Measurements from ENCODE around the gene ITGA1.
A peak's percentile ranks its signal among the peaks of the same experiment; 100 is the strongest.

The ITGA1 gene

GRCh38 chr5:52895572-52896413 lies 108.1 kb downstream of the ITGA1 start:
- DNase-seq (ENCODE audit: low read depth, low spot score): no peak

DNA sequence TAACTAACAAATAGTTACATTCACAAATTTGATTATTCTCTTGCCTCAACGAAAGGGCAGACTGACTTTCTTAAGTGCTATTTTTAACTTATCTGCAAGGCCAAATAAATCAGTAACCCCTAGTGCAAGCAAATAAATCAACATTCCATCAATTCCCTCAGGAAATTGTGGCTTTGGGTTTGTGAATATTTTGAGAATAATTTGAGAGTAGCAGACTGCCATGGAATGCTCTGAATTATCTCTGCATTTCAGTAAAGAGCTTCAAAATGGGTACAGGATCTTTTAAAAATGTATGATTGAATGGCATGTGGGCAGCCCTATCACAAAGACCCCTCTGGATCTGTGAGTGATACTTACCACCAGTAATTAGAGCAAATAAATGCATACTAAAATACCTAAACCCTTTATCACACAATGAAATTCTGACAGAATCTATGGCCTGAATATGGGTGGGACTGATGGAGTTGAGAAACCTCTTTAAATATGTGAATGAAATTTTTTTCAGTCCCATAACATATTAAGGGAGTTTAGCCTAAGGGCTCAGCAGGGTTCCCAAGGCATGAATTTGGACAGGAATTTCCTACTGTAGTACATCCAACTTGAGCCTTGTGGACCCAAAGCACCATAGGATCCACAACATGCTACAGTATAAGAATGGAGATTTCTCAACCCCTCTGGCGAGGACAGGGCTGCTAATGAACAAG lies 109.0 kb downstream of the ITGA1 start:
- DNase-seq (ENCODE audit: low read depth, low spot score): no peak

GRCh38 chr5:52897238-52897614 lies 109.5 kb downstream of the ITGA1 start:
- no peak for DNase-seq (ENCODE audit: low read depth, low spot score)

DNA sequence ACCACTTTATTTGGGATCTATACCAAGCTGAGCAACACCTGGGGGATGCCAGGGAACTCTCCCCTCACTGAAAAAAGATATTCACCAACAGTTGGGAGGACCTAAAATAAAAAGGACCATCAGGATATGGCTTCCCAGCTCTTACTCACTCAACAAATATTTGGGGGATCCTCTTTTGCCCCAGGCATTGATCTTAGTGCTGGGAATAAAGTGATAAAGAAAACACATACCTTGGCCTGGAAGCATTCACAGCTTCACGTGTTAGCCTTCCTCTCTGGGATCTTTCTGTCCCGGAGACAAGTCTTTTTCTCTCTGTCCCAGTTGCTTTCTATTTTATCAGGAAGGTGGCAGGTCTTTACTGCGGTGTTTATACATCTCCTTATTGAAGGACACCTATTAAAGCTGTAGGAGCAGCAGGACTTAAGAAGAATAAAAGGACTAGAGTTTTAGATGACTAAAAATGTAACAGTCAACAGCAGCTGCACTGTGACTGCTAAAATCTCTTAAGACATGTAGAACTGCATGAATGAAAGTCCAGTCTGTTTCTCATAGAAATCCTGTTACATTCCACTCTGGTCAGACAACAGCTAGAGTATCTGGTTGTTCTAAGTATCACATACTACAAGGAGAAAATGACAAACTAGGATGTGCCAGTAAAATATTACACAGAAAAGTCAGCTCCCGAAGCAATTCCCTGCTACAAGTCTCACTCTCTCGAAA lies 111.4 kb downstream of the ITGA1 start:
- no peak for DNase-seq (ENCODE audit: low read depth, low spot score)

DNA sequence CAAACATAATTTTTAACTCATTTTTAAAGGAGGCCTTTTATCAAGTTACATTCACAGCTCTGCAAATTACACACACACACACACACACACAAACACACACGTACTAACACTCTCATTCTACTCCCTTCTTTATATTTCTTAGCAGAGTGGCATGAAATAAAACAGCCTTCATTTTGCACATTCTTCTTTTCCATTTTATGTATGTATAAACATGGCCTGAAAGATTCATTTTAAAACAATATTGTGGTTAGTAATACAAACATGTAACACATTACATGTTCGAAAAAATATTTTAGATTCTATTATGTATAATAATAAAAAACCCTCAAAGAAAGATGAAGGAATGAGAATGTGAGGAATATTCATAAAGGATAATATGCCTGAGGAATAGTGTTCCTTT lies 115.4 kb downstream of the ITGA1 start:
- no peak for DNase-seq (ENCODE audit: low read depth, low spot score)

DNA sequence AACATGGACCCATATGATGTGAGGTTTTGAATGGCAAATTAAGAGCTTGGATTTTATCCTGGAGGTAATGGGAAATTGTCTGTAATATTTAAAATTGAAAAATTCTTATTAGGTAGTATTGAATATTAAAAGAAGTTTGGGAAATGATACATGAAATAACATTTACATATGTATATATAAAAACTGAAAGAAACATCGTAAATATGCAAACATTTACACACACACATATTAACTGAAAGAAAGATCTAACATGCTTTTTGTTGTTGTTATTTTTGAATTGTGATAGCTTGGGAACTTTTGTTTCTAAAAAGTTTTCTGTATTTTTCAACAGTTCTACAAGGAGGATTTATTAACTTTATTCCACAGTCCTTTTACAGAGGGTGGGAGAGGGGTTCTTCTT lies 118.6 kb downstream of the ITGA1 start:
- no peak for DNase-seq (ENCODE audit: low read depth, low spot score)

- no peak for DNase-seq (ENCODE audit: low read depth, low spot score)
These were observed 119.1 kb downstream of the ITGA1 start for GRCh38 chr5:52906845-52907244.

- no peak for DNase-seq (ENCODE audit: low read depth, low spot score)
These were observed 121.5 kb downstream of the ITGA1 start for GRCh38 chr5:52909192-52909591.

DNA sequence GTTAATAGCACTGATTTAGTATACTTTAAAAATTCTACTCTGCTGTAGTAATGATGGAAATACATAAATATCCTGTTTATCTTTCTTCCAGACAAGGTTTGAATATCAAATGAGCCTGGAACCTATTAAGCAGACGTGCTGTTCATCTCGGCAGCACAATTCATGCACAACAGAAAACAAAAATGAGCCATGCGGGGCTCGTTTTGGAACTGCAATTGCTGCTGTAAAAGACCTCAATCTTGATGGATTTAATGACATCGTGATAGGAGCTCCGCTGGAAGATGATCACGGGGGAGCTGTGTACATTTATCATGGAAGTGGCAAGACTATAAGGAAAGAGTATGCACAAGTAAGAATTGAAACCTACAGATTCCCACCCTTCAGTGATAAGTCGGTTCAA lies 122.4 kb downstream of the ITGA1 start:
- no peak for DNase-seq (ENCODE audit: low read depth, low spot score)

DNA sequence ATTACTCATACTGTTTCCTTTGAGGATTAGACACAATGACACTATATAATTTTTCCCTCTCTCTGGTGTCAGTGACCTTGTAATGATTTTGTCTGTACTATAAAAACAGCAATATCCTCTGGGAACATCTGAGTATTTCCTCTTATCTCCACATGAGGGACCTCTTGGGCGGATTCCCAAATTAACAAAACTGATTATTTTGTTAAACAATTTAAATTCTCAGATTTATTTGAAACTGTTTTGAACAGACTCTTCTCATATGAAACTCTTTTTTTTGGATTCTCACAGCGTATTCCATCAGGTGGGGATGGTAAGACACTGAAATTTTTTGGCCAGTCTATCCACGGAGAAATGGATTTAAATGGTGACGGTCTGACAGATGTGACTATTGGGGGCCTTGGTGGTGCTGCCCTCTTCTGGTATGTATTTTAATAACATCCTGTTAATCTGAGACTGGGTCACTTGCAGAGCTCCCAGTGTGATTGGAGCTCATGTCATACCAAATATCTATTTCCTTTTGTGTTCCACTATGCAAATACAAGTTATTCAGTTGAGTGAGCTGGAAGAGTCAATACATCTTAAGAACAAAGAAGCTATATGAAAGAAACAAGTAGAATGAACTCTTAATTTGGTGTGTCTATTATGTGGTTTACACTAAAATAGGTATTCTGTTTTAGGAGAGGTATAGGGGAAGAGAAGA lies 127.6 kb downstream of the ITGA1 start:
- DNase-seq (ENCODE audit: low read depth, low spot score): peak; percentile 31

- DNase-seq (ENCODE audit: low read depth, low spot score): no peak
These were observed 133.2 kb downstream of the ITGA1 start for GRCh38 chr5:52920929-52921328.

GRCh38 chr5:52922384-52922783 lies 134.7 kb downstream of the ITGA1 start:
- DNase-seq (ENCODE audit: low read depth, low spot score): no peak

GRCh38 chr5:52924456-52924855 lies 136.7 kb downstream of the ITGA1 start:
- no peak for DNase-seq (ENCODE audit: low read depth, low spot score)

DNA sequence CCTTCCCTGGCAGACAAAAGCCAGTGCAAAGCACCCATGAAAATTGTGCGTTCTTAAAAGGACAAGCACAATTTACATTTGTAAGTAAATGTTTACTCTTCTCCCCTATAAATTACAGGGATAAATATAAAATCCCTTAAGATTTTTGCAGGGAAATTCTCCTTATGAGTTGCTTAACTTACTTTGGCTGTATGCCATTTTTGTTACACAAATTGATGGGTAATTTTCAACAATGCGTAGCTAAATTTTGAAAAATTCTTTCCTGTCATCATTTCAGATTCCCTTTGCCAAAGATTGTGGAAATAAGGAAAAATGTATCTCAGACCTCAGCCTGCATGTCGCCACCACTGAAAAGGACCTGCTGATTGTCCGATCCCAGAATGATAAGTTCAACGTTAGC lies 137.3 kb downstream of the ITGA1 start:
- no peak for DNase-seq (ENCODE audit: low read depth, low spot score)

DNA sequence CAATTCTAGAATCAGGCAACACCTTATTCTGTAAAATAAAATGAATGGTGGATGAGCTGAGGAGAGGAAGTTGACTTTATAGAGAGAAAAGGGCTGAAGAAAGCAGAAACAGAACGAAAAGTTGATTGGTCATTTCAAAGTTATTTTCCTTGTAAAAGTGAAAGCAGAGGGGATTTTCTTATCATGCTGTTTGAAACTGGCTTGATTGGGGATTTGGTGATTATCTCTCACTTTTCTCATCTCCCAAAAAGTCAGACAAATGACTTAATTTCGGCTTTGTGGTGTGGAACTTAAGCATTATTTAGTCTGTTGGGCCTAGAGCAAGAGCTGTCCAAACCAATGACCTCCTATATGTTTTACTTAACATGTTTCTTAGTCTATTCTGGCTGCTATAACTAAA lies 141.0 kb downstream of the ITGA1 start:
- no peak for DNase-seq (ENCODE audit: low read depth, low spot score)

DNA sequence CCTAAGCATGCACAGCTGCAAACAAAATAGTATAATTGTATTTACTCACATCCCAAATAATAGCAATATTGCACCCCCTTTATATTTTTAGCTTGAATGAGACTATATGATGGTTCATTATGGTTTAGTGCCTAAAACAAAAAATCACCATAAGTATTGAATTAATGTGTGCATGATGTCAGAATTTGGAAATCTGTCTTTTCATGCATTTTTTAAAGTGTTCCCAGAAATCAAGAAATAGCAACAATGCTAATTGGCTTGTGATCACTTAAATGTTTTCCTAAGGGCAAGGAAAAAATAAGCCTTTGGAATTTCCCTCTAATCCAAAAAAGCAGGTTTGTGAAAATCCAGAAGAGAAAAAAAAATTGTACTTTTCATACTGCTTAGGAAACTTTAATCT lies 150.5 kb downstream of the ITGA1 start:
- no peak for DNase-seq (ENCODE audit: low read depth, low spot score)

DNA sequence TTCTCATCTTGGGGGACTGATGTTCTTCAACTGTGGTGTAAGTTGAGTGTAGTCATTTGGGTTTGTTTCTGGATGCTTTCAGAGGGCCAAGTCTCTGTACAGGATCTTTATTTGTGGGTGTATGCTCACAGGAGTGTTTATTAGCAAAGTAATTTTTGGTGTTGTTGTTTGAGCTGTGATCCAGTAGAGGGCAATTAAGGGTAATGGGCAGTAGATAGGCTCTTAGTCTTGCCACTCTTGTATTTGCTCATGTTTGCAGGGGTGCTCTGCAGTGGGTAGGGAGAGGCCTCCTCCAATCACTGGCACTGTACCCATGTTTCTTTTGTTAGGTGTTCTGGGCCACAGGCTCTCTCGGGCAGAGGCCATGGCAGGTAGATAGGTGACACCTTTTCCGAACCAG lies 155.6 kb downstream of the ITGA1 start:
- no peak for DNase-seq (ENCODE audit: low read depth, low spot score)

DNA sequence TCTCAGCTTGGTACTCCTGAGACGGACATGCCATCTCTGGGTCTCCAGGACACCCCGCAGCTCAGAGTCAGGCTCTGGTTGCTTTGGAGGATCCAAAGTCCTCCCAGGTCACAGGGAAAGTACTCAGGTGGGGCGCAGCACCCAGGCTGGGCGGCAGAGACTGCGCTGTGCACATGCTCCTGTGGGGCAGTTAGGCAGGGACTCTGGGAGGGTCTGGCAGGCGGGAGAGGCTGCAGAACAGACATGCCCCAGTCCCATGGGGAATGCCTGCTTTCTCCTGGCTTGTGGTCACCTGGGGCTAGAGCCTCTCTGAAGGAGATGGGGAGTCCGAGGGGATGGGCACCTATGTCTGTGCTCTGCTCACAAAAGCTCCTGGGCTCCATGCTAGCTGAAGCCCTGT lies 156.1 kb downstream of the ITGA1 start:
- DNase-seq (ENCODE audit: low read depth, low spot score): no peak

DNA sequence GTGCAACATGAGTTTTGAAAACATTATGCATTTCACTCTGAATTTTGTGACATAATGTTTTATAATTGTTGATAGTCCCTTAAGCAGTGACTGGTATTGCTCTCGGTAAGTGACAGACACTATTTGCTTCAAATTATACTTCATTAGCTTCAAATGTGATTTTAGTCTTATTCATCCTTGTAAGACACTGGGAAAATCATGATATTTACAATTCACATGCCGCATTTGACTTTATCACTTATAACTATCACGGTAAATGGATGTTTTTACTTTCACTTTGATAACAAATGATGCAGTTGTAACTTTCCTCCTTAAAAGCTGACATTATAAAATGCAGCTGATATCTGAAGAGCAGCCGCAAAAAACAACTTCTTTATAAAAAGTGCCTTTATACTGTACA lies 157.3 kb downstream of the ITGA1 start:
- DNase-seq (ENCODE audit: low read depth, low spot score): no peak

GRCh38 chr5:52947208-52947607 lies 159.5 kb downstream of the ITGA1 start:
- DNase-seq (ENCODE audit: low read depth, low spot score): no peak

GRCh38 chr5:52947851-52948250 lies 160.1 kb downstream of the ITGA1 start:
- DNase-seq (ENCODE audit: low read depth, low spot score): no peak
